ENCODE results near the gene RBM38. TPM values are rescaled to one million over a fixed set of nuclear protein-coding genes. Genes with fewer than 3 reads are reported as not detected.
A peak's percentile ranks its signal among the peaks of the same experiment; 100 is the strongest.

Gene RBM38
- total and polyA plus RNA-seq, 7 donors: 73.2 to 308 (median 135) TPM

GRCh38 chr20:57410924-57411323 lies 19.7 kb downstream of the RBM38 start:
- 76 to 90% (median 78%) methylated on average over 5 of the region's 5 CpGs for WGBS, 3 donors
- TF ChIP-seq CTCF (IDR thresholded peaks at IDR 0.05): no peak
- H3K4me1 ChIP-seq: peaks cover 27% of the 10 kb centered on the region

GRCh38 chr20:57411406-57412283 lies 20.4 kb downstream of the RBM38 start:
- intact Hi-C loops (cut with DNase I): no loop called here
- Histone ChIP-seq H3K4me3 (no peak overlapping the region), H3K9me3 (no peaks in the 10 kb centered on the region), H3K27ac (no peak overlapping the region), H3K27me3 (ENCODE audit: insufficient read depth in 3 of 3, low read length in 2 of 3) (no peaks in the 10 kb centered on the region), H3K36me3 (ENCODE audit: insufficient read depth in 1 of 2, low read depth in 1 of 2) (peaks cover 0 to 27% of the 10 kb centered on the region in 2 donors), H3K4me1 (peaks cover 20% of the 10 kb centered on the region)
- 51 to 68% (median 61%) methylated on average over 31 of the region's 31 CpGs for WGBS, 3 donors
- DNase-seq (peak in 1 of 2 donors; percentile 54), ATAC-seq (peak in 1 of 4 donors; percentile 8)
- TF ChIP-seq CTCF (IDR thresholded peaks at IDR 0.05): no peak

More at GRCh38 chr20:57410924-57411323, 19.7 kb downstream of the RBM38 start:
- DNase-seq (no peak), ATAC-seq (no peak)
- H3K36me3 ChIP-seq (ENCODE audit: insufficient read depth in 1 of 2, low read depth in 1 of 2): peaks cover 0 to 34% of the 10 kb centered on the region in 2 donors
- no peaks in the 10 kb centered on the region for H3K9me3 ChIP-seq
- intact Hi-C loops (cut with DNase I): no loop called here
- H3K27me3 ChIP-seq (ENCODE audit: insufficient read depth in 3 of 3, low read length in 2 of 3): no peaks in the 10 kb centered on the region
- no peak overlapping the region for H3K4me3 ChIP-seq
- H3K27ac ChIP-seq: no peak overlapping the region

GRCh38 chr20:57412347-57413029 lies 21.3 kb downstream of the RBM38 start:
- Histone ChIP-seq H3K36me3 (ENCODE audit: insufficient read depth in 1 of 2, low read depth in 1 of 2) (peaks cover 0 to 24% of the 10 kb centered on the region in 2 donors), H3K4me3 (no peak overlapping the region), H3K27ac (no peak overlapping the region), H3K4me1 (peaks cover 14% of the 10 kb centered on the region), H3K27me3 (ENCODE audit: insufficient read depth in 3 of 3, low read length in 2 of 3) (no peaks in the 10 kb centered on the region), H3K9me3 (no peaks in the 10 kb centered on the region)
- peak in 1 of 2 donors; percentile 43 for DNase-seq
- no peak for TF ChIP-seq CTCF (IDR thresholded peaks at IDR 0.05)
- intact Hi-C loops (cut with DNase I): no loop called here
- WGBS, 3 donors: 89 to 96% (median 90%) methylated on average over 8 of the region's 8 CpGs
- ATAC-seq: no peak

GRCh38 chr20:57413986-57414385 lies 22.8 kb downstream of the RBM38 start:
- no peak for TF ChIP-seq CTCF (IDR thresholded peaks at IDR 0.05)
- H3K27me3 ChIP-seq (ENCODE audit: insufficient read depth in 3 of 3, low read length in 2 of 3): no peaks in the 10 kb centered on the region
- peaks cover under 1% of the 10 kb centered on the region for H3K4me1 ChIP-seq
- 92 to 96% (median 94%) methylated on average over 10 of the region's 10 CpGs for WGBS, 3 donors
- intact Hi-C loops (cut with DNase I): no loop called here
- peaks cover 0 to 9% of the 10 kb centered on the region in 2 donors for H3K36me3 ChIP-seq (ENCODE audit: insufficient read depth in 1 of 2, low read depth in 1 of 2)
- ATAC-seq: no peak
- no peak overlapping the region for H3K4me3 ChIP-seq
- DNase-seq: no peak
- H3K9me3 ChIP-seq: no peaks in the 10 kb centered on the region
- no peak overlapping the region for H3K27ac ChIP-seq

All from psoas muscle (tissue), 8 donors.